CD4-positive, alpha-beta T cell treated with Interleukin-15 for 4 hours (primary cell): Measurements from ENCODE around the gene PRSS2.
A peak's percentile ranks its signal among the peaks of the same experiment; 100 is the strongest.

Experiments
- DNase-seq: peaks from one replicate; pipeline ENCODE4 v3.0.0-alpha.2; 2020; ENCODE audit warnings: low spot score

Gene PRSS2

GRCh38 chr7:142801601-142802295, 31.0 kb downstream of the PRSS2 start:
- DNase-seq, result no peak

- no peak for DNase-seq
These were observed 31.5 kb downstream of the PRSS2 start for GRCh38 chr7:142802301-142802700.

- DNase-seq, result no peak
These were observed 33.1 kb downstream of the PRSS2 start for GRCh38 chr7:142803901-142804300.

GRCh38 chr7:142804728-142805207, 34.0 kb downstream of the PRSS2 start:
- peak; percentile 42 for DNase-seq

GRCh38 chr7:142805350-142806021, 34.7 kb downstream of the PRSS2 start:
- no peak for DNase-seq

DNA sequence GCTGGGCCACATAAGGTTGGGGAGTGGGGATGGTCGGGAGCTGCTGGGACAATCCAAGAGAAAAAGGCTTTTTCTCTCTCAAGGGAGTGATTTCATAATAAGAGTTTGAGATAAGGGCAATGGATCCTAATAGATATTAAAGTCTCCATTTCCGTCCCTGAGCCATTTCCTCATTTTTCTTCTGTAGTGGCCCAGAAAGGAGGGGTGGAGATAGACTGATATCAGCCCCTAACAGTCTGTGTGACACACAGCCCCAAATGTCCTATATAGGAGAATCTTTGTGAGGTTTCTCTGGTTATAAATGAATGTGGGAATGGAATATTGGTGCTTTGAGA, 35.2 kb downstream of the PRSS2 start:
- no peak for DNase-seq

GRCh38 chr7:142806957-142807356, 36.2 kb downstream of the PRSS2 start:
- DNase-seq, result no peak

DNA sequence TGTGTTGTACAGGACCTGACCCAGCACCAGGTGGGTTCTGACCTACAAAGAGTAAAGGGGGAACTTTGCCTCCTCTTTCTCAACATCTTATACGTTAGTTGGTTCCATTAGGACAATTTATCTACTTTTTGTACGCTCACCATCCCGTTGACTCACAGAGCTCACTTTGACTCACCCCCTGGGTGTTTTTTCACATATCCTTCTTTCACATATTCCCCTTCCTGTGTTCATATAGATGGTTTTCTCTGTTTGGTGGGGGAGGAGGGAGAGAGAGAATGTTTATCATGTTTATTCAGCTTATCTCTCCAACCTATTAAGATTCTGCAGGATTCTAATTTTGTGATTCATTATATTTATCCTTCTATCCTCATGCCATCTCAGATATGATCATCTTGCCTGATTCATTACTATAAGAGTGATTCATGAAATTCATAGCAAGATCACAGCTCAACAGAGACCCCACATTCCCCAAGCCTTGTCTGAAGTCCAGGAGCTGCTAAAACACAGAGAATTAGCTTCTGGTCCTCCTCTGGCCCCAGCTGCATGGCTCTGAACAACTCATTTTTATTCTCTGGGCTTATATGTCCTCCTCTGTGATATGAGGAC, 37.2 kb downstream of the PRSS2 start:
- peak; percentile 85 for DNase-seq

- no peak for DNase-seq
These were observed 37.7 kb downstream of the PRSS2 start for GRCh38 chr7:142808461-142808801.

DNA sequence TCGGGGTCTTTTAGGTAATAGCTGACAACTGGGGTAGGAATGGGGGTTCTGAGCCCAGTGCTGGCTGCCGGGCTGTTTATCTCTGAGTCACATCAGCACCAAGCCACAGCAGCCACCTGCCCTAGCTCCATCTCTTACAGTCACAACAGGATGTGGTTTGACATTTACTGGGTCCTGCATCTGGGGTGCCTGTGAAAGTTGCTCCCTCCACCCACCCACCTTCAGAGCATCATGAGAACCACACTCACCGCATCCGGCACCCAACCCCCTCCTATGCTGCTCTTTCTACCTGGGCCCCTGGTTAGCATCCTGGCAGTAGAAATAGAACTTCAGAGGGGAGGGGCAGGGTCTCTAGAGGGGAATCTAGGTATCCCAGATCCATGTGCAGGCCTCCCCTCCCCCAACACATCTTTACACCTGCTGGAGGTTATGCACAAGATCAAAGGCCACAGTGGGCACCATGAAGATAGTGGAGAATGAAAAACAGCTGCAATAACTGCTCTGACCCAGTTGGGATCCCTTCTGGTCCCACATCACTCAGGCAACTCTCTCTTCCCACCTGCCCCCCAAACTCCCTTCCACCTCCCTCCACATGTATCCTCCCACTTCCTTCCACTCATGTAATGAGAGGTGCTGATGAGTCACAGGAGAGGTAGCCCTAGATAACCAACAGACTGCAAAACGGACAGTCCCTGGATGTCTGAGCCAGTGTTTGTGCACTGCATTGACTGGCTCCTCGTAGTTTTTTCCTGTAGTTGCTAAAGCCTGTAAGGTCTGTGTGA, 38.2 kb downstream of the PRSS2 start:
- peak; percentile 97 for DNase-seq

DNA sequence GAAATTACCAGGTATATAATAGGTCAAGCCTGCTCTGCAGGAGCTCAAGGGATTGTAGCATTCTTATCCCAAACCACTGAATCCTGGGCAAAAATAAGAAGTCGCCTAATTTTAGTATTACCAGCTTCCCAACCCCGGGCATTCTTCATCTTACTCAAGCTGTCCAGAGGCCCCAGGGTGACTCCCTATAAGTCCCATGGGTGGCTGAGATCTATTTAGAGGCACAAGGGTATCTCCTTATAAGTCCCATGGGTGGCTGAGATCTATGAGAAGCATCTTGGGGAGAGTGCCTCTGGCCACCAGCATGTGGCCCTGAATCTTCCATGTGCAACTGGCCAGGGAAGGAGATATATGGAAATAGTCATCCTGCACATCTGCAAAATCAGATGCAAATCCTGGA, 38.9 kb downstream of the PRSS2 start:
- no peak for DNase-seq

DNA sequence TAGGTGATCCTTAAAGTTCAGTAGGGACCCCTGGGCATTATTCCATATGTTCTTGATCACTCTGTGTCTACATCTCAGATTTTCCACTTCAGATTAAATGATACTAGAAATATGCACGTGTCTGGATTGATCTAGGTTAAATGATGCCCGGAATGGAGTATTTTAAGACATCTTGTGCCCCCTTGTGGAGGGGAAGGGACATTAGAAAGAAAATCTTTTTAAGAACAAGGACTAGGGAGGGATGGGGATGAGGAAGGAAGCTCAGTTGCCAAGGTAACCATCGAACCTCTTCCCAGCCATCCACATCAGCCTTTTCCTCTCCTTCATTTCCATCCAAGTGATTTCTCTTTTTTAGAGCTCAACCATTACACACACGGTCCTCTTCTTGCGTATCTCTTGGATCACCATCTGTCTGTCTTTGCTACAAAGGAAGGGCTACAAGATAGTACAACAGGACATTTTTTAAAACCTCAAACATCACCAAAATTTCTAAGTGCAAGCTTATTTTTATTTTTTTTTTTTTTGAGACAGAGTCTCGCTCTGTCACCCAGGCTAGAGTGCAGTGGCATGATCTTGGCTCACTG, 40.5 kb downstream of the PRSS2 start:
- DNase-seq, result peak; percentile 83

- no peak for DNase-seq
These were observed 41.9 kb downstream of the PRSS2 start for GRCh38 chr7:142812437-142813215.

DNA sequence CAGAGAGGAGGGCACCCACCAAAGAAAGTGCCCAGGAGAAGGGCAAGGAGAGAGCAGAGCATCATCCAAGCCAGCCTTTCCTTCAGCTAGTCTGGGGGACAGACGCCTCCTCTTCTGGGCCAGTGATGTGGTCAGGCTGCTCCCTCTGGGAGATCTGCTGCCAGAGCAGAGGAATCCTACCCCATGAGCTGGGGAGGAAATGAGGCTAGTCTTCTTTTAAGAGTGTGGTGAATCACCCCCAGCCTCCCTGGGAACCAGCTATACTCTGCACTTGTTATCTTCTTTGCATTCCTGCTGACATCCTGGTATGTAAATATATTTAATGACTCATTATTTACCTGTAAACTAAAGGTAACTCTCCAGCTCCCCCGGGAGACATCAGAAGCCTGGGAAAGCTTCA, 42.5 kb downstream of the PRSS2 start:
- DNase-seq, result peak; percentile 52

GRCh38 chr7:142813699-142814098, 42.9 kb downstream of the PRSS2 start:
- DNase-seq, result no peak

DNA sequence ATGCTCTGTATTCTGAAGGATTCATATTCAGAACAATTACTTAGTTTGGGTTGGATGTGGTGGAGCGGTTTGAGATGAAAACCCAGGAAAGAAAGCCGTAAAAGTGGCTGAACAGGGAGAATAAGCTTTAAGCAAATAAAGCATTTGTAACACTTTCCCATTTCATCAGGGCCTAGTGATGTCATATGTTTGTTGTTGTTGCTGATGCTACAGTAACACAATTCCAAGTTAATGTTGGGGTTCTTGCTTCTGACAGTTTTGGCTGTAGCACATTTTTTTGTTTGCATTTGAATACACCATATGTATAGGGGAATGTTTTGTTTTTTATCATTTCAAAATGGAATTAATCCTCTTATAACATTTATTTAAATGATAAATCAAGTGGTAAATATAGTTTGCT, 43.7 kb downstream of the PRSS2 start:
- DNase-seq, result no peak

DNA sequence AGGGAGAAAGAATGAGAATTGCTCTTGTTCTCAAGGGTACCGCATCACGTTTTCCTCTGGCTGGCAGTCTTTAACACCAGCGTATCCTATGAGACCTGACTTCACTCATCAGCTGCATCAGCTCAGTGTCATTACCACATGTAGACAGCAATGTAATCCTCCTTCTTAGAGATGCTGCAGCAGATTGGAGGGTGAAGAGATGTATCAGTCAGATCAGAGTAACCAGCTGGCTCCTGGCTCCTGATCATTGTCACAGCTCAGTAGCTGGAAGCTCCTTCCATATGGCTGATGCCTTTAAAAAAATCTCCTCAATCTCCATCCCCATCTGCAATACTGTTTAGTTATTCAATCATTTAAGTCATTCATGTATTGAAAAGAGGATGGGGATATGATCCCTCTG, 44.4 kb downstream of the PRSS2 start:
- no peak for DNase-seq

- no peak for DNase-seq
These were observed 46.7 kb downstream of the PRSS2 start for GRCh38 chr7:142817506-142817905.

DNA sequence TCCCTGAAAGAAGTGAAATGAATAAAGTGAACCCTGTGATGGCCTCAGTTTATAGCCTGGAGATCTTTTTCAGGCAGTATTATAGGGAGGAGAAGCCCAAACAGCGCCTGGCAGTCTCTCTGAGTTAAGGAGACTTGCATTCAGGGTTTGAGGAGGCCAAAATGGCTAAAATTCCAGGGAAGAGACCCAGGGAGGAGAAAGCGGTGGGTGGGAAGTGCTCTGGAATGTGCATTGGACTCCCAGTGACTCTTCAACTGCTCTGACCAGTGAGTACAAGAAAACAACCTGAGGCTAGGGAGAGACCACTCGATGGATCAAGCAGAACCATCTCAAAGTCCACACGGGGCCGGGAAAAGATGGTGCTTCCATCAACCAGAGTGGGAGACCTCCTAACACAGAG, 48.8 kb downstream of the PRSS2 start:
- no peak for DNase-seq

DNA sequence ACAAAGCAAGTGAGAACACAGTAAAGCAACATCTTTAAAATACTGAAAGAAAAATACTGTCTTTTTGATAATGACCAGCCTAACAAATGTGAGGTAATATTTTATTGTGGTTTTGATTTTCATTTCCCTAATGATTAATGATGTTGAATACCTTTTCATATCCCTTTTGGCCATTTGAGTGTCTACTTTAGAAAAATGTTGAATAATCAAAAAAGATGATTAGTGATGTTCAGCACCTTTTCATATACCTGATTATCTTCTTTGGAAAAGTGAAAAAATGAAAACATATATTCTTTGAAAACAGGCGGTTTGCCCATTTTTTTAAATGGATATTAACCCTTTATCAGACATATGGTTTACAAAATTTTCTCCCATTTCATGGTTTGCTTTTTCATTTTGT, 51.9 kb downstream of the PRSS2 start:
- no peak for DNase-seq
